B cell (primary cell): ENCODE measurements around the gene HOXD3.

Experiments
- CTCF ChIP-seq: fragments of 200-600 bp; IDR thresholded peaks from one replicate; pipeline ENCODE4 v1.8.0; 2022; ENCODE audit warnings: antibody characterized with exemption, mild to moderate bottlenecking
- EZH2 ChIP-seq: IDR thresholded peaks from 2 replicates; pipeline ENCODE4 v1.6.1; 2012; ENCODE audit warnings: borderline replicate concordance, low read depth, mild to moderate bottlenecking, moderate library complexity, low read length; ENCODE audit not compliant: insufficient read depth, poor library complexity, severe bottlenecking

DNA sequence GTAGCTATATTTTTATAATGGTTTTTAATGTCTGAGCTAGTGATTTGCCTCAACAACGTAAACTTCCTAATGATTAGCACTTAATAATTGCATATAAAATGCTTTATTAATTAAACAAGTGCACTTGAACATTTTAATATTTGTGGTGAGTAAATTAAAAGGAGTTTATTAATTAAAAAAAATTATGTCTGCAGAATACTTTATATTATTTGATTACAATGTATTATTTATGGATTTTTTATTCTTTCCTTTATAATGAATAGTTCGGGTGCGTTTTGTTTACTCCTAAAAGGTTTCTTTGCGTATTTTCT is 25.3 kb upstream of the HOXD3 start:
- TF ChIP-seq CTCF (no peak), EZH2 (no peak)
